ACHN (cell line): ENCODE measurements around the gene ANKRD12.
"Not testable (repeated sequence)": the region's sequence is repeated elsewhere in the genome, so short reads cannot be mapped to it uniquely, and the experiment has no call there.

Source experiments
- DNase-seq: peaks from one replicate; pipeline ENCODE4 v3.0.0-alpha.2; 2015
- in situ Hi-C: cut with HindIII; loops from 2 replicates; pipeline ENCODE4 v1.10.0; 2017; ENCODE audit warnings: low sequenced_read_pairs, low pct_ligation_motif_present, low pct_unique_long_range_greater_than_20kb

ANKRD12 gene

GRCh38 chr18:9135912-9136314, 668 bp upstream of the ANKRD12 start:
- DNase-seq: peak; percentile 39
- in situ Hi-C loops: no loop called here

DNA sequence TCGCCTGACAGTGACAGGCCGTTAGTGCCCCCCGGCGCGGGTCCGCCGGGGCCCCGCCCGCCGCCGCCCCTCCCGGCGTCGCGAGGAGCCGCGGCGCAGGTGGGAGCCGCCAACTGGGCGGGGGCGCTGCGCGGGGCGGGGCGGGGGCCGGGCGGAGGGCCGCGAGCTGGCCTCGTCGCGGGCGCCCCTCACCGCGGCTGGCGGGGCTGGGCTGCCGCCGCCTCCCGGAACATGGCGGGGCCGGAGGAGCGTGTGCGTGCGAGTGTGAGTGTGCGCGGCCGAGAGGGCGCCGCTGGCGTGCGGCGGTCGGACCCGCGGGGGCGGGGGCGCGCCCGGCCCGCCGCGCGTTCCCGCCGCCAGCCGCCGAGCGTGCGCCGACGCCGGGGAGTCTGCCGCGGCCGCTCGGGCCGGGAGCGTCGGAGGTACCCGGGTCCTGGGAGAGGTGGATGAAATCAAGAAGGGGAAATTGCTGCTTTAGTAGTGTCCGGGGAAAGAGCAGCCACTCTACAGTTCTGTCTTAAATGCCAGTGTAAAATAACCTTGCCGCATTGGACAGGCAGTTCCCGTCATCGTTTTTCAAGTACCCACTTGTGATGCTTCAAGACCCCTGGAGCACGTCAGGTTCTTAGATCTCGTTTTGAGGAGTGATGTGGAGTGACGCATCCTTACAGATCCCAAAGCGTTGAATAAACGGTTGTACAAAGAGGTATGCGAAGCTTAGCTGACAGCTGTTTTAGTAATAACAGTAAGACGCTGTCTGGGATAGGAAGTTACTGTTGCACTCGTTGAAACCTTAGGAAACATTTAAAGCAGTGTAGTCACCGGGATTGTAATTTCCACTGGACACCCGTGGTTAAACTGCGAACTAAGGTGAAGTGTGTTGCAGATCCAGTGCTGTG, 836 bp downstream of the ANKRD12 start:
- peak; percentile 84 for DNase-seq
- in situ Hi-C loops: no loop called here

DNA sequence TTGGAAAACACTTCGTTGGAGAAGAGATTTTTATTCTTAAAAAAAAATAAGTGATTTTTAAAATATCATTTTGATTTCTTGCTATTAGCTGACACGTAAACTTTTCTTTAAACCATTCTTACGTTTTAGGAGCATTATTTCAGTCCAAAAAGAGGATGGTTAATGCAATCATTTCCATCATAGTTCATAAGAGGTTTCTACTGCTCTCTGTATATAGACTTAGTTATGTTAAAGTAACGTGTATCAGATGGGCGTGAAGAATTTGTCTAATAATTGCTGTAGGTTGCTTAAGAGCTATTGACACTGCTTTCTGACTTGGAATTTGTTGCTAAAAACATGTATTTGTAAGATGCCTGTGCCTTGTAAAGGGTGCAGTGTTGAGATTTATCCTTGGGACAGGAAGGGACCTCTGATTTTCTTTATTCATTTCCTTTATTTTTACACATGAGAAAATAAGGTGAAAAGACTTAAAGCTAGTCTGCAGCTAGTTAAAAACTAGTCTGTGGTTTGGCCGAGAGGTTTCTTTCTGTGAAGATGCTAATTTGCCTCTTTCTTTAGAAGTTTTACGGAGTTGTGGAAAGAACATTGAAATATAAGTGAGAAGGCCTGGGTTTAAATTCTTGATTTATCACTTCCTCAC, 2.9 kb downstream of the ANKRD12 start:
- no peak for DNase-seq
- in situ Hi-C loops: no loop called here

DNA sequence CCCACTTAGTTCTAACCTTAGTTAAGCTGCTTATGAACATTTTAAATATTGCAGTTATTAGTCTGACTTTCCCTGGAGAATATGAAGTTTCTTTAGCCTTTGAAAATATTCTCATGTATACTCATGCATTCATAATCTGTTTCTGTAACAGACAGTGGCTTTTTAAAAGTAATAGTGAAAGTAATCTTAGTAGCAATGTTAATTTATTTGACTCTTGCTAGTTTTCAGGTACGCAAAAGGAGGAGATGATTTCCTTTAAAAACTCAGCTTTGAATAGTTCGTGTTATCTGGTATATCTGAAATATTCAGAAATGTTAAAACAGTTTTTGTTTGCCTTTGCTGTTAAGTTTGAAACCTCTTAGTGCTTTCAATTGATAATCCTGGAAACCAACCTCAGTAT, 3.8 kb downstream of the ANKRD12 start:
- no peak for DNase-seq
- in situ Hi-C loops: no loop called here

DNA sequence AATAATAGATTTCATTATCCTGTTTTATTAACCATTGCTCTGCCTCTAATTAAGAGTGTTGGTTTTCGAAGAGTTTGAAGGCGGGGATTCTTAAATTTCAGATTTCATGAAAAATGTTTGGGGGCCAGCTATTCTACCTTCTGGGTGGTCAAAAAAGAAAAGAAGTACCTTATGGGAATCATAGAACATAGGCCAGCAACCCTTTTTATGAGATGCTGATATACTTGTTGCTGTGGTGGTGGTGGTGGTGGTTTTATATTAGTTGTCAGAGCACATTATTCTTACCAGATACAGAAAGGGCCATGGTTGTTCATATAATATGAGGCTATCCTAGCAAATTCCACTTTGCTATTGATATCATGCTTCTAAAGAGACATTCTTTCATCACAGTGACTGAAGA, 4.4 kb downstream of the ANKRD12 start:
- no peak for DNase-seq
- in situ Hi-C loops: no loop called here

GRCh38 chr18:9146224-9146623, 9.6 kb downstream of the ANKRD12 start:
- no peak for DNase-seq
- in situ Hi-C loops: no loop called here

DNA sequence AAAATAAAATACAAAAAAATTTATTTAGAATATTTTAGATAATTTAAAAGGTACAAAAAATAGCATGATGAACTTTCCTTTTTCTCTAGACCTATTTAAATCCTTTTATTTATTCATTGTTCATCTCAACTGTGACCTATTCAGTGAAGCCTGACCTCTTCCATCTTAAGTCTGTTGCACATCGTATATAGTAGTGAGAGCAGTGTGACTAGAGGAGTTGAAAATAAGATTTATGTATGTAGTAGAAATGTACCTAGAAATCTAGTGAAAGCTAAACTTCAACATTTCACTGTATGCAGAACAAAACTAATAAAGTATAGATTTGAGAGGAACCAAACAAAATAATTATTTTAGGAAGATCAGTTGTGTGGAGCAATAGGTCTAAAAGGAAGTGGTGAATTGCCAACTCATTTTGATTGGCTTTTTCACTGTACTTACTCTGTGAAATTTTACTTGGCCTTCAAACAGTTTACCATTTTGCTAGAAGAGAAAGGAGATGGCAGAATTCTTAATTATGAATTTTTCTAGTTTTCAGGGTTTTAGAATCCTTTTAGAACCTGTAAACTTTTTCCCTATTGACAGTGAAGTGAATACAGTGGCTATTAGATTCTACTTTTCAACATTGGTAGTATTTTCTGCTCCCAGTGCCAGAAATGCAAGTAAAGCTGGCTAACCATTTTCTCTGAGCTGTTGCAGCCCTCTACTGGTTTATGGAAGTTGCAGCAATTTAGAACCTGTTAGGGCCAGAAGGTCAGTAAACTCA, 11.0 kb downstream of the ANKRD12 start:
- DNase-seq: peak; percentile 69
- in situ Hi-C loops: no loop called here

- in situ Hi-C loops: no loop called here
- no peak for DNase-seq
Measured at GRCh38 chr18:9148203-9148552, 11.6 kb downstream of the ANKRD12 start.

DNA sequence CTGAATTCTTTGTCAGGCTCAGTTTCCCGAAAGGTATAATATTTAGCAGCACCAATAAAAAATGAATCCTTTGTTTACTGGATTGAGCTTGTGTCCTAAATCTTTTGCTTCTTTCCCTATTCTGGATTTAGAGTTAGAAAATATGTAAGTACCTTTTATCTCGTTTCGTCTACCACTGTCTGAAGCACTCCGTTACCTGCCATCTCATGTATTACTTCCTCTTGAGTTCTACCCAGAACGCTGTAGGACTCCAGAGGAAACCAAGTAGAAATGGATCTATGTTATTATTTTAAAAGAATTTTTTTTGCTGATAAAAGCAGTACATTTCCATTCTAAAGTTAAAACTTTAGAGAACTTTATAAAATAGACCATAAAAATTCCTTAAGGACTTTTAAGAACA, 13.5 kb downstream of the ANKRD12 start:
- in situ Hi-C loops: no loop called here

DNA sequence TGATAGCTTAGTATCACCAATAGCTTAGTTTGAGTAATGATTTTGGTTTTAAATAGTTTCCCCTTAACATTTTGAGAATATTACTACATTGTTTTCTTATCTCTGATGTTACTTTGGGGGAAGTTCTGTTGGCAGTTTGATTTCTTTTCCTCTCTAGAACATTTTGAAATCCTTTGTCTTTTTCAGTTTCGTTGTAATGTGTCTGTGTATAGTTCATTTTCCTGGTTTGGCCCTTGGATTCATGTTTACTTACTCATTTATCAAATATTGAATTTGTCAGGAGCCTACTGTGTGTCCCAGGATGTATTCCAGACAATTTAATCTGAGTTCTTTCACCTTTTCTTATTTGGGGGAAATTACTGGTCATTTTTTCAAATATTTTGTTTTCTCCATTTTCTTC, 16.7 kb downstream of the ANKRD12 start:
- in situ Hi-C loops: no loop called here
- no peak for DNase-seq

More for the DNA sequence above, 13.5 kb downstream of the ANKRD12 start:
- no peak for DNase-seq

DNA sequence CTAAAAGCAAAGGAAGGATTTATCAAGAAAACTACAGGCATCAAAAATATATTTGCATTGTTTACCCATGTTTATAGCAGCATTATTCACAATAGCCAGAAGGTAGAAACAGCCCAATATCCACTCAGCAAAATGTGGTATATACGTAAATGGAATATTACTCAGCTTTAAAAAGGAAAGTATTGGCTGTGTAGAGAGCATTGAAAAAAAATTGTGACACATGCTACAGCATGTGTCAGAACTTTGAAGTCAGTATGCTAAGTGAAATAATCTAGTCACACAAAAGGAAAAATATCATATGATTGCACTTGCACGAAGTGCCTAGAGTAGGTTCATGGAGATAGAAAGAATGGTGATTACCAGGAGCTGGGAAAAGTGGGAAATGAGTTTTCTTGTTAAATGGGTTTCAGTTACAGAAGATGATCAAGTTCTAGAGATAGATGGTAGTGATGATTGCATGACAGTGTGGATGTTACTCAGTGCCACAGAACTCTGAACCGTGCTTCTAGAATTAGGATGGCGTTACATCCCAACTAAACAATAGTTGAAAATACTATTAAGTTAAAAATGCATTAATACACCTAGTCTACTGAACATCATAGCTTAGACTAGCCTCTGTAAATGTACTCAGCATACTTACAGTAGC, 20.1 kb downstream of the ANKRD12 start:
- DNase-seq: no peak
- in situ Hi-C loops: no loop called here

- DNase-seq: no peak
- in situ Hi-C loops: no loop called here
Measured at GRCh38 chr18:9157806-9158205, 21.2 kb downstream of the ANKRD12 start.

- no peak for DNase-seq
- in situ Hi-C loops: no loop called here
Measured at GRCh38 chr18:9160014-9160413, 23.4 kb downstream of the ANKRD12 start.

DNA sequence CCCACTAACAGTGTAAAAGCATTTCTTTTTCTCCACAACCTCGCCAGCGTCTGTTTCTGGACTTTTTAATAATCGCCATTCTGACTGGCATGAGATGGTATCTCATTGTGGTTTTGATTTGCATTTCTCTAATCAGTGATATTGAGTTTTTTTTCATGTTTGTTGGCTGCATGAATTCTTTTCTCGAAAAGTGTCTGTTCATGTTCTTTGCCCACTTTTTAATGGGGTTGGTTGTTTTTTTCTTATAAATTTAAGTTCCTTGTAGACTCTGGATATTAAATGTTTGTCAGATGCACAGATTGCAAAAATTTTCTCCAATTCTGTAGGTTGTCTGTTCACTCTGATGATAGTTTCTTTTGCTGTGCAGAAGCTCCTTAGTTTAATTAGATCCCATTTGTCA, 26.1 kb downstream of the ANKRD12 start:
- DNase-seq, in situ Hi-C loops: not testable (repeated sequence)

GRCh38 chr18:9164149-9164548, 27.6 kb downstream of the ANKRD12 start:
- in situ Hi-C loops, DNase-seq: not testable (repeated sequence)

DNA sequence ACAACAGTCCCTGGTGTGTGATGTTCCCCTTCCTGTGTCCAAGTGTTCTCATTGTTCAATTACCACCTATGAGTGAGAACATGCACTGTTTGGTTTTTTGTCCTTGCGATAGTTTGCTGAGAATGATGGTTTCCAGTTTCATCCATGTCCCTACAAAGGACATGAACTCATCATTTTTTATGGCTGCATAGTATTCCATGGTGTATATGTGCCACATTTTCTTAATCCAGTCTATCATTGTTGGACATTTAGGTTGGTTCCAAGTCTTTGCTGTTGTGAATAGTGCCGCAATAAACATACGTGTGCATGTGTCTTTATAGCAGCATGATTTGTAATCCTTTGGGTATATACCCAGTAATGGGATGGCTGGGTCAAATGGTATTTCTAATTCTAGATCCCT, 29.3 kb downstream of the ANKRD12 start:
- in situ Hi-C loops: not testable (repeated sequence)

DNA sequence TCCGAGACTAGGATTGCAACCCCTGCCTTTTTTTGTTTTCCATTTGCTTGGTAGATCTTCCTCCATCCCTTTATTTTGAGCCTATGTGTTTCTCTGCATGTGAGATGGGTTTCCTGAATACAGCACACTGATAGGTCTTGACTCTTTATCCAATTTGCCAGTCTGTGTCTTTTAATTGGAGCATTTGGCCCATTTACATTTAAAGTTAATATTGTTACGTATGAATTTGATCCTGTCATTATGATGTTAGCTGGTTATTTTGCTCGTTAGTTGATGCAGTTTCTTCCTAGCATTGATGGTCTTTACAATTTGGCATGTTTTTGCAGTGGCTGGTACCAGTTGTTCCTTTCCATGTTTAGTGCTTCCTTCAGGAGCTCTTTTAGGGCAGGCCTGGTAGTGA, 32.9 kb downstream of the ANKRD12 start:
- in situ Hi-C loops, DNase-seq: not testable (repeated sequence)

More for the DNA sequence above, 29.3 kb downstream of the ANKRD12 start:
- DNase-seq: not testable (repeated sequence)

DNA sequence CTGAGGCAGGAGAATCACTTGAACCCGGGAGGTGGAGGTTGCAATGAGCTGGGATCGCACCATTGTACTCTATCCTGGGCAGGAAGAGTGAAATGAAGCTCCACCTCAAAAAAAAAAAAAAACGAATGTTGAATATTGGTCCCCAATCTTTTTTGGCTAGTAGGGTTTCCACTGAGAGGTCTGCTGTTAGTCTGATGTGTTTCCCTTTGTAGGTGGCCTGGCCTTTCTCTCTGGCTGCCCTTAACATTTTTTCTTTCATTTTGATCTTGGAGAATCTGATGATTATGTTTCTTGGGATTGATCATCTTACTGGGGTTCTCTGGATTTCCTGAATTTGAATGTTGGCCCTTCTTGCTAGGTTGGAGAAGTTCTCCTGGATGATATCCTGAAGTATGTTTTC, 35.3 kb downstream of the ANKRD12 start:
- in situ Hi-C loops, DNase-seq: not testable (repeated sequence)
